Measurements from ENCODE around the gene MMP17.

Gene MMP17

GRCh38 chr12:131836193-131836592, 8.0 kb downstream of the MMP17 start:
- Histone ChIP-seq H3K4me3 (ENCODE audit: low read depth, low read length) (no peak overlapping the region), H3K9me3 (ENCODE audit: control insufficient read depth, insufficient read depth, low read depth, low read length) (no peaks in the 10 kb centered on the region), H3K36me3 (ENCODE audit: control insufficient read depth in 2 of 2, insufficient read depth in 1 of 2, low read length in 2 of 2) (no peaks in the 10 kb centered on the region), H3K27ac (ENCODE audit: extremely low read depth, low read depth, low read length) (no peak overlapping the region), H3K4me1 (ENCODE audit: control insufficient read depth, insufficient read depth, low read length) (no peaks in the 10 kb centered on the region)
- ChIA-PET POLR2A (no interaction called here), CTCF (interaction anchor here (0.6 to 1.3 kb wide), 10 partner anchors 23 to 1009 kb away, joined by 3 to 7 read pairs (median 4); no protein-coding TSS in a partner anchor)
- TF ChIP-seq ZNF266 (tag by site-specific recombination; IDR thresholded peaks at IDR 0.05; ENCODE audit: low read depth) (no peak), ZNF768 (tag by site-specific recombination; IDR thresholded peaks at IDR 0.05) (no peak), ZNF24 (tag by site-specific recombination; IDR thresholded peaks at IDR 0.05) (no peak), ZSCAN4 (tag by site-specific recombination; IDR thresholded peaks at IDR 0.05) (no peak), ZIC2 (tag by site-specific recombination; IDR thresholded peaks at IDR 0.05) (peak; percentile 44), ZNF350 (tag by site-specific recombination; IDR thresholded peaks at IDR 0.05) (no peak), INSM2 (tag by site-specific recombination; IDR thresholded peaks at IDR 0.05) (no peak), ZNF169 (tag by site-specific recombination; IDR thresholded peaks at IDR 0.05) (no peak), CTCF (tag by site-specific recombination; IDR thresholded peaks at IDR 0.05) (peak; percentile 50), GLIS2 (tag by site-specific recombination; IDR thresholded peaks at IDR 0.05) (peak; percentile 45; the same call in 1 of the 2 replicates), ZNF664 (tag by site-specific recombination; IDR thresholded peaks at IDR 0.05) (no peak), ZNF138 (tag by site-specific recombination; IDR thresholded peaks at IDR 0.05; ENCODE audit: borderline replicate concordance) (no peak), ZNF514 (tag by site-specific recombination; IDR thresholded peaks at IDR 0.05) (no peak), PRDM2 (tag by site-specific recombination; IDR thresholded peaks at IDR 0.05; ENCODE audit: borderline replicate concordance) (no peak), ZNF626 (tag by site-specific recombination; IDR thresholded peaks at IDR 0.05) (no peak), ATF2 (tag by site-specific recombination; IDR thresholded peaks at IDR 0.05; ENCODE audit: low read depth) (no peak)
